Trophoblast cell (in vitro differentiated cells and primary cell): ENCODE measurements around the gene PCA3.

Experiments
- DNase-seq, 2 donors: peaks; one replicate each; pipeline ENCODE4 v3.0.0-alpha.2; 2016
- H2AFZ ChIP-seq: 2 replicates; pipeline ENCODE4 v1.6.1; 2013; ENCODE audit warnings: low read length, moderate library complexity, mild to moderate bottlenecking; ENCODE audit not compliant: insufficient read depth, poor library complexity
- H2AK5ac ChIP-seq: 2 replicates; pipeline ENCODE4 v1.6.1; 2013; ENCODE audit warnings: mild to moderate bottlenecking, low read length
- H2BK120ac ChIP-seq: 2 replicates; pipeline ENCODE4 v1.6.1; 2013; ENCODE audit warnings: low read length, mild to moderate bottlenecking, moderate library complexity; ENCODE audit not compliant: insufficient read depth, poor library complexity
- H2BK12ac ChIP-seq: 2 replicates; pipeline ENCODE4 v1.6.1; 2013; ENCODE audit warnings: mild to moderate bottlenecking, low read length, moderate library complexity
- H2BK5ac ChIP-seq: 2 replicates; pipeline ENCODE4 v1.6.1; 2013; ENCODE audit warnings: low read length, low read depth, moderate library complexity, mild to moderate bottlenecking; ENCODE audit not compliant: poor library complexity
- H3K14ac ChIP-seq: 2 replicates; pipeline ENCODE4 v1.6.1; 2013; ENCODE audit warnings: mild to moderate bottlenecking, low read length
- H3K18ac ChIP-seq: 2 replicates; pipeline ENCODE4 v1.6.1; 2013; ENCODE audit warnings: mild to moderate bottlenecking, low read length
- H3K23ac ChIP-seq: 2 replicates; pipeline ENCODE4 v1.6.1; 2013; ENCODE audit warnings: low read length
- H3K27ac ChIP-seq: 2 replicates; pipeline ENCODE4 v1.5.1; 2013; ENCODE audit warnings: low read depth, mild to moderate bottlenecking, inconsistent platforms, low read length, moderate library complexity
- H3K27me3 ChIP-seq: 2 replicates; pipeline ENCODE4 v1.6.1; 2013; ENCODE audit warnings: inconsistent platforms, mild to moderate bottlenecking, low read length, moderate library complexity; ENCODE audit not compliant: insufficient read depth
- H3K36me3 ChIP-seq, 2 experiments: 1 replicate in 1 of 2; 2 replicates in 1 of 2; pipeline ENCODE4 v1.6.1; 2013; ENCODE audit warnings: low read length in 2 of 2, mild to moderate bottlenecking in 2 of 2, moderate library complexity in 1 of 2; ENCODE audit not compliant: insufficient read depth in 2 of 2, control insufficient read depth in 1 of 2
- H3K4ac ChIP-seq: 2 replicates; pipeline ENCODE4 v1.6.1; 2013; ENCODE audit warnings: low read depth, mild to moderate bottlenecking, low read length, moderate library complexity
- H3K4me1 ChIP-seq, 2 experiments: 1 replicate in 1 of 2; 2 replicates in 1 of 2; pipeline ENCODE4 v1.6.1; 2013; ENCODE audit warnings: low read length in 2 of 2, mild to moderate bottlenecking in 2 of 2, moderate library complexity in 1 of 2; ENCODE audit not compliant: insufficient read depth in 2 of 2, control insufficient read depth in 1 of 2
- H3K4me2 ChIP-seq: 2 replicates; pipeline ENCODE4 v1.6.1; 2013; ENCODE audit warnings: inconsistent platforms, mild to moderate bottlenecking, low read length, moderate library complexity
- H3K4me3 ChIP-seq: 2 replicates; pipeline ENCODE4 v1.5.1; 2013; ENCODE audit warnings: mild to moderate bottlenecking, low read depth, low read length, inconsistent platforms
- H3K79me1 ChIP-seq: one replicate; pipeline ENCODE4 v1.6.1; 2013; ENCODE audit warnings: low read length
- H3K79me2 ChIP-seq: 2 replicates; pipeline ENCODE4 v1.6.1; 2013; ENCODE audit warnings: low read length, mild to moderate bottlenecking; ENCODE audit not compliant: control insufficient read depth, insufficient read depth, poor library complexity
- H3K9ac ChIP-seq: 2 replicates; pipeline ENCODE4 v1.6.1; 2013; ENCODE audit warnings: mild to moderate bottlenecking, low read length
- H3K9me3 ChIP-seq: 2 replicates; pipeline ENCODE4 v1.6.1; 2013; ENCODE audit warnings: low read depth, mild to moderate bottlenecking, control low read depth, inconsistent platforms, low read length; ENCODE audit not compliant: insufficient read depth
- H4K12ac ChIP-seq: 2 replicates; pipeline ENCODE4 v1.6.1; 2013; ENCODE audit warnings: low read depth, mild to moderate bottlenecking, low read length, moderate library complexity
- H4K8ac ChIP-seq: 2 replicates; pipeline ENCODE4 v1.6.1; 2013; ENCODE audit warnings: low read depth, mild to moderate bottlenecking, low read length, moderate library complexity
- H4K91ac ChIP-seq: one replicate; pipeline ENCODE4 v1.6.1; 2013; ENCODE audit warnings: low read depth, mild to moderate bottlenecking, low read length, moderate library complexity
- WGBS: extraction: QIAGEN DNeasy Blood & Tissue Kit; methylation state at CpG from one replicate; pipeline ENCODE4 v1.1.7; 2013; ENCODE audit warnings: missing lambda C conversion rate; ENCODE audit not compliant: insufficient read length, insufficient coverage; ENCODE audit errors: extremely low coverage; 5-methylcytosine and 5-hydroxymethylcytosine counted together

The PCA3 gene

GRCh38 chr9:76810377-76810957 lies 46.2 kb downstream of the PCA3 start:
- Histone ChIP-seq H2AFZ (no peak overlapping the region), H3K27ac (no peak overlapping the region), H3K14ac (no peak overlapping the region), H4K91ac (no peak overlapping the region), H2BK12ac (no peak overlapping the region), H3K9me3 (no peaks in the 10 kb centered on the region), H3K4me3 (no peak overlapping the region), H3K4me1 (no peaks in the 10 kb centered on the region), H2AK5ac (no peak overlapping the region), H3K36me3 (no peaks in the 10 kb centered on the region), H3K18ac (no peak overlapping the region), H3K79me1 (no peaks in the 10 kb centered on the region), H2BK5ac (no peak overlapping the region), H3K4ac (no peak overlapping the region), H2BK120ac (no peak overlapping the region), H3K79me2 (no peaks in the 10 kb centered on the region), H3K23ac (no peak overlapping the region), H3K27me3 (no peaks in the 10 kb centered on the region), H3K9ac (no peak overlapping the region), H4K8ac (no peak overlapping the region), H4K12ac (no peak overlapping the region), H3K4me2 (no peak overlapping the region)
- WGBS: no CpG with 5 or more reads among the region's 2 CpGs
- peak; percentile 56 to 78 for DNase-seq

GRCh38 chr9:76812591-76812990 lies 48.4 kb downstream of the PCA3 start:
- Histone ChIP-seq H3K4me1 (peaks cover 5 to 6% of the 10 kb centered on the region in 2 experiments), H3K4me3 (no peak overlapping the region), H2BK5ac (no peak overlapping the region), H3K27ac (no peak overlapping the region), H2BK12ac (no peak overlapping the region), H3K9ac (no peak overlapping the region), H3K4ac (no peak overlapping the region), H2AFZ (no peak overlapping the region), H4K12ac (no peak overlapping the region), H3K36me3 (no peaks in the 10 kb centered on the region), H4K8ac (no peak overlapping the region), H3K14ac (no peak overlapping the region), H3K23ac (no peak overlapping the region), H3K79me2 (no peaks in the 10 kb centered on the region), H2BK120ac (no peak overlapping the region), H3K4me2 (no peak overlapping the region), H3K27me3 (no peaks in the 10 kb centered on the region), H4K91ac (no peak overlapping the region), H3K9me3 (no peaks in the 10 kb centered on the region), H3K18ac (no peak overlapping the region), H3K79me1 (peaks cover 7% of the 10 kb centered on the region), H2AK5ac (no peak overlapping the region)
- WGBS: no CpG with 5 or more reads among the region's 6 CpGs
- DNase-seq: no peak

GRCh38 chr9:76817489-76817888 lies 53.3 kb downstream of the PCA3 start:
- peak overlapping the region; percentile 79 for H2AK5ac ChIP-seq

GRCh38 chr9:76818271-76818670 lies 54.0 kb downstream of the PCA3 start:
- Histone ChIP-seq H2BK5ac (no peak overlapping the region), H2AFZ (no peak overlapping the region), H3K79me2 (no peaks in the 10 kb centered on the region), H4K8ac (no peak overlapping the region), H2BK12ac (no peak overlapping the region), H3K9ac (no peak overlapping the region), H3K36me3 (no peaks in the 10 kb centered on the region), H3K18ac (no peak overlapping the region), H3K4me3 (no peak overlapping the region), H2BK120ac (no peak overlapping the region), H3K4me2 (no peak overlapping the region), H3K4ac (no peak overlapping the region), H3K4me1 (peaks cover 10% of the 10 kb centered on the region in 2 experiments), H3K23ac (no peak overlapping the region), H3K79me1 (peaks cover 15% of the 10 kb centered on the region), H4K91ac (no peak overlapping the region), H3K14ac (no peak overlapping the region), H3K27ac (peak overlapping the region; percentile 94), H2AK5ac (no peak overlapping the region), H4K12ac (no peak overlapping the region), H3K27me3 (no peaks in the 10 kb centered on the region), H3K9me3 (no peaks in the 10 kb centered on the region)
- whole genome bisulfite sequencing: no CpG with 5 or more reads among the region's 4 CpGs
- peak; percentile 88 to 92 for DNase-seq

More at GRCh38 chr9:76817489-76817888, 53.3 kb downstream of the PCA3 start:
- no peak overlapping the region for H3K4me2 ChIP-seq
- H3K27me3 ChIP-seq: no peaks in the 10 kb centered on the region
- peak overlapping the region; percentile 60 for H2BK120ac ChIP-seq
- no CpG with 5 or more reads among the region's 1 CpG for WGBS
- H3K4ac ChIP-seq: peak overlapping the region; percentile 69
- H4K12ac ChIP-seq: no peak overlapping the region
- peaks cover 10% of the 10 kb centered on the region in 2 experiments for H3K4me1 ChIP-seq
- H3K27ac ChIP-seq: peak overlapping the region; percentile 94
- no peaks in the 10 kb centered on the region for H3K36me3 ChIP-seq
- peak overlapping the region; percentile 97 for H2BK12ac ChIP-seq
- no peak overlapping the region for H3K4me3 ChIP-seq
- no peak overlapping the region for H3K18ac ChIP-seq
- H3K23ac ChIP-seq: no peak overlapping the region
- peak overlapping the region; percentile 73 for H2BK5ac ChIP-seq
- no peaks in the 10 kb centered on the region for H3K79me2 ChIP-seq
- H4K91ac ChIP-seq: peak overlapping the region; percentile 55
- peak overlapping the region; percentile 28 for H4K8ac ChIP-seq
- DNase-seq: peak; percentile 57 to 58
- no peak overlapping the region for H2AFZ ChIP-seq
- H3K79me1 ChIP-seq: peaks cover 15% of the 10 kb centered on the region
- no peak overlapping the region for H3K9ac ChIP-seq
- H3K9me3 ChIP-seq: no peaks in the 10 kb centered on the region
- peak overlapping the region; percentile 44 for H3K14ac ChIP-seq
